A673 (cell line): ENCODE data around the gene SSNA1.

Source experiments
- CTCF ChIP-seq: fragments of 300-800, 200-600 bp; sonication (generic); conservative IDR thresholded peaks from 2 replicates; pipeline ENCODE4 v1.5.1; 2017; ENCODE audit warnings: low read depth, mild to moderate bottlenecking, antibody characterized with exemption, low read length, moderate library complexity, mixed read lengths
- EZH2 ChIP-seq: fragments of 200-600 bp; sonication (generic); IDR thresholded peaks from 2 replicates; pipeline ENCODE4 v1.6.1; 2017; ENCODE audit warnings: borderline replicate concordance, low read depth, mild to moderate bottlenecking, mixed read lengths, antibody characterized with exemption, low read length; ENCODE audit not compliant: poor library complexity, severe bottlenecking

- no peak for TF ChIP-seq CTCF
- TF ChIP-seq EZH2 = no peak
These were observed 23.9 kb upstream of the SSNA1 start for GRCh38 chr9:137164370-137165249.
